GM10266 (cell line): ENCODE results near the gene GPR137B.

ENCODE experiments used
- DNase-seq: peaks from one replicate; pipeline ENCODE4 v3.0.0; 2012; ENCODE audit errors: extremely low spot score
- TF ChIP-seq, protein P1 (sequence below): IDR thresholded peaks from 2 replicates; pipeline ENCODE4 v1.5.1; 2012; ENCODE audit warnings: mild to moderate bottlenecking, low read depth; ENCODE audit not compliant: control insufficient read depth, insufficient read depth; ENCODE audit errors: missing control alignments

The GPR137B gene

DNA sequence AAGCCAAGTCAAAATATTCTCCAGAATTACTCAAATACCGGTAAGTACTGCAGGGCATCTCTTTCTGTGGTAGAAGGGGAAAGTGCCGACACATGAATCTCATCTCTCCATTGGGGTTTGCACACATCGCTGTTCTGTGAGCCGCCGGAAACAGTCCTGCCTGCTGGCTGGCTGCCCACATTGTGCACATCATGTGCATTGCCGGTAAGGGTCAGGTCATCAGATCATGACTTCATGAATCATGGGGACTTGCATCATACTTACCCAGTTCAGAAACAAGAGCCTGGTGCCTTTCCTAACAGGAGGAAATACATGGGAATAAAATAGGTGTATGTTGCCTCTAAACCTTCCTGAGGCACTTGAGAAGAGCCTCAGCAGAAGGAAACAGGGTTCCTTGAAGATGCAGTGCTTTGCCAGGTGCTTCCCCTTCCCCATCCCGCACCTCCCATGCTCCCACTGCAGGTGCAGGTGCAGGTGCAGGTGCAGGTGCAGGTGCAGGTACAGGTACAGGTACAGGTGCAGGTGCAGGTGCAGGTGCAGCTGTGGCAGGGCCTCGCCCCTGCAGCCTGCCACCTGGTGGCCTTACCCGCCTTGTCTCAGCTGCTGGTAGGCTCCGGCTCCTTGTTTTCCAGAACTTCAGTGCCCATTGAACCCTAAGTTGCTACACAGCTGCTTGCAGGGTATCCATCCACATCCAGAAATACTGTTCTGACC, 26.5 kb downstream of the GPR137B start:
- no peak for DNase-seq
- TF ChIP-seq, protein P1, sequence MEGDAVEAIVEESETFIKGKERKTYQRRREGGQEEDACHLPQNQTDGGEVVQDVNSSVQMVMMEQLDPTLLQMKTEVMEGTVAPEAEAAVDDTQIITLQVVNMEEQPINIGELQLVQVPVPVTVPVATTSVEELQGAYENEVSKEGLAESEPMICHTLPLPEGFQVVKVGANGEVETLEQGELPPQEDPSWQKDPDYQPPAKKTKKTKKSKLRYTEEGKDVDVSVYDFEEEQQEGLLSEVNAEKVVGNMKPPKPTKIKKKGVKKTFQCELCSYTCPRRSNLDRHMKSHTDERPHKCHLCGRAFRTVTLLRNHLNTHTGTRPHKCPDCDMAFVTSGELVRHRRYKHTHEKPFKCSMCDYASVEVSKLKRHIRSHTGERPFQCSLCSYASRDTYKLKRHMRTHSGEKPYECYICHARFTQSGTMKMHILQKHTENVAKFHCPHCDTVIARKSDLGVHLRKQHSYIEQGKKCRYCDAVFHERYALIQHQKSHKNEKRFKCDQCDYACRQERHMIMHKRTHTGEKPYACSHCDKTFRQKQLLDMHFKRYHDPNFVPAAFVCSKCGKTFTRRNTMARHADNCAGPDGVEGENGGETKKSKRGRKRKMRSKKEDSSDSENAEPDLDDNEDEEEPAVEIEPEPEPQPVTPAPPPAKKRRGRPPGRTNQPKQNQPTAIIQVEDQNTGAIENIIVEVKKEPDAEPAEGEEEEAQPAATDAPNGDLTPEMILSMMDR, result peak; percentile 14

DNA sequence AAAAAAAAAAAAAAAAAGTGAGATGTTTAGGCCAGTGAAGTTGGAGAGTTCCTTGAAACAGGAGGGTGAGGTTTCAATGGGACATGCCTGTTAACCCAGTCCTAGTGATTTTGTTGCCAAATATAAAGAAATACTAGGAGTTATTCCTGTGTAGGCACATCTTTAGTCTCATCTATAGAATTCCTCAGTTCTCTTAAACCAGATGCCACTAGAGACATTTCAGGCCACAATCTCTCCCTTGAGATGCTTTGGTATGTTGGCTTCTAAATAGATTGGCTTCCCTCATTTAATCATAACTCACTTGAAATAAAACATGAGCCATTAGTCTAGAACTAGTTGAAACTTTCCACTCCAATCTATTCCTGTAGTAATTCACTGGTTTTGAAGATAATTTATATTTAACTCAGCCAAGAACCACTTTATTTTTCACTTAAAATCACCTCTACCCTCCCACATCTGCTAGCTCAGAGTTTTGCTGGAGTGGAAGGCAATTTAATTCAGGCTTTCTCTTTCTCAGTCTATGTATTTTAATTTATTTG, 29.8 kb downstream of the GPR137B start:
- TF ChIP-seq, protein P1, result no peak

DNA sequence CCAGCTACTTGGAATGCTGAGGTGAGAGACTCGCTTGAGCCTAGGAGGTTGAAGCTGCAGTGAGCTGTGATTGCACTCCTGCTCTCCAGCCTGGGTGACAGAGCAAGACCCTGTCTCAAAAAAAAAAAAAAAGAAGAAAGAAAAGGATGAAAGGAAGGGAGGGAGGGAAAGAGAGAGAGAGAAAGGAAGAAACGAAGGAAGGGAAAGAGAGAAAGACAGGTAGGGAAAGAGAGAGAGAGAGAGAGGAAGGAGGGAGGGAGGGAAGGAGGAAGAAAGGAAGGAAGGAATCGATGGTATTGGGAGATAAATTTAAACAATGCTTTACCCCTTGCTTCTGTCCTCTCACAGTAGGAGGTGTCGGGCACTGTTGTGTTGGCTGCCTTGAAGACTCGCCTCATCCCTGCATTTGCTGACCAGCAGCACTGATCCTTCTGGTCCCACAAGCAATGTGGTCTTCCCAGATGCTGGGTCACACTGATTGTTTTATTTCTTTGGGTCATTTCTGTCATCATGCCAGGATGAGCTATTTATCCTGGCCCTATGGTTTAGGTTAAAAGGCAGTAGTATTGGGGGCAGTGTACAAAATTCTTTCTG, 30.9 kb downstream of the GPR137B start:
- TF ChIP-seq, protein P1, result no peak
- no peak for DNase-seq

More for the DNA sequence above, 29.8 kb downstream of the GPR137B start:
- DNase-seq, result no peak

DNA sequence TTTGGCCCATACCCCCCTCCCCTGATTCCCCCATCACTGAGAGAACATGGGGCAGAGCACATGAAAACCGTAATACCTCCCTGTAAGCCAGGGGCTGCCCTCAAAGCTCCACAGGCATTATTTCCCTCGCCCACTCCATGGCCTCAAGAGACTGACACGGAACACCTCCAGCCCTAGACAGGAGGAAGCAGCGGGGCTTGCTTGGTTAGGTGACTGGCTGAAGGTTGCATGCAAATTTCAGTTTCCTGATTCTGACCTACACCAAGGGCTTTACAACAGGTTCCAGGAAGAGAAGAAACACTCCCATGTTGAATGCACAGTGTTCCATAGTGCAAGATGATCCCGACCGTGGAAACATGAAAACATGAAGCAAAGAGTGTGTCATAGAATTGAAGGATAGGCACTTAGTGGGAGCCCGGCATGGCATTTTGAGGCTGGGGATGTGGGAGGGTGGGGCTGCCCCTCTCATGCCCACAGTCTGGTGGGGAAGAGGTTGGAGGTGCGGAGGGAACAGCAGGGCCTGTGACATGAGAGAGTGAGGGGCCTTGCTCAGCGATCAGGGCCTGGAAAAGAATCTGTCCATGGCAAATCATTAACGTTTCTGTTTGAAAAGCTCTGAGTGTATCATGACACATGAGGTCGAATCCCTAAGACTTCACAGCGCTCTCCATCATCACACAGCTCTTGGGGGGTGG, 33.5 kb downstream of the GPR137B start:
- TF ChIP-seq, protein P1, result no peak

DNA sequence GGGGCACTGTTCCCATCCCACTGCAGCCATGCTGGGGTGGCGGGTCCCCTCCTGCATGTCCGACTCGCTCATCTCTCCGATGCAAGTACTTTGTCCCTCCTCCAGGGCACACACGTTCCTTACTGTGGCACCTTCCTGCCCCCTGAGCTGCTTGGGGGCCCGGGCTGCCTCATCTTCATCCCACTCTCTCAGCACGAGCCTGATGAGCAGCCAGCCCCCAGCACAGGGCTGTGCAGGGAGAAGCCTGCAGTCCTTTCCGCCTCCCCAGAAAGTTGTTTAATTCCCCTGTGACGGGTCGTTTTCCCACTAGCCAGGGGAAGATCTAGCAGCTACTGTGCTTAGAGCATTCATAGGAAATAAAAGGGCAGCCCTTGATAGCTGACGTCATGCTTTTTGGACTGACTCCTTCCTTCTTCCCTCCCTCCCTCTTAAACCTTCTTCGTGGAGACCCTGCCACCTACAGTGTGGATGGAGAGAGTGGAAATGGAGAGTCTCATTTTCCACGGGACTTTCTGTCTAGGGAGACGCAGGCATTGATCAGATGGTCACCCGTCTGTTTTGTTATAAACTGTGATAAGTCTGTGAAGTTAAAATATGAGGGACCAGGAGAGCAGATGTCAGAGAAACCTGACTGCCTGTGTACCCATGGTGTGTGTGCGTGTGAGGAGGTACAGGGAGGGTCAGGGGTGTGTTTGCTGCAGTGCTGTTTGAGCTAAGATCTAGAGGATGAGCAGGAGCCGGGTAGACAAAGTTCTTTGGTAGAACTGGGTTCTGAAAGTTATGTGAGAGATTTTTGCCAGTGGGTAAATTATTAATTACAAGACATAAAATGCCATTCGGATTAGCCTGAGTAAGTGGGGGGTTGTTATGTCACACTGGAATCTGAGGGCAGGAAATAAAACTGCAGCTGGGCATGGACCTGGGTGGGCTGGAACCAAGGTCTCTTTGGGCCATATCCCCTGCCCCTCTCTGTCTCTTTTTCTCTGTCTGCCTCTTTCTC, 34.3 kb downstream of the GPR137B start:
- TF ChIP-seq, protein P1, result no peak
- DNase-seq, result no peak

More for the DNA sequence above, 33.5 kb downstream of the GPR137B start:
- DNase-seq, result no peak

DNA sequence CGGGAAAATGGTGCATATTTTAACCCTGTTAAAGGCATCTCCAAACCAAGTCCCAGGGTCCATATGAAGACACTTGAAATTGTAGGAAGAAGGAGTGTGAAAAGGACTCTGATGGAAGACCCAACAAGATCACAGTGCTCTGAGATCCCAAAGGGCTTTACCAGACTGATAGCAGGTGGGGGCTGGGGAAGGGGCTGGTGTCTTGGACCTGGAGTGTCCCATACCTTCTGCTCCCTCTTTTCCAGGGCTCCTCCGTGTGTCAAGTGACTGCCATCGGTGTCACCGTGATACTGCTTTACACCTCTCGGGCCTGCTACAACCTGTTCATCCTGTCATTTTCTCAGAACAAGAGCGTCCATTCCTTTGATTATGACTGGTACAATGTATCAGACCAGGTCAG, 37.3 kb downstream of the GPR137B start:
- DNase-seq, result no peak
- TF ChIP-seq, protein P1, result no peak
